Left ventricle myocardium inferior (tissue), 1 donor: ENCODE measurements around the gene FUT6. TPM values are rescaled to one million over a fixed set of nuclear protein-coding genes. Genes with fewer than 3 reads are reported as not detected.

Experiments
- DNase-seq: peaks from one replicate; pipeline ENCODE4 v3.0.0-alpha.2; 2020
- H3K27ac ChIP-seq: fragments of 200-600 bp; replicated peaks from 2 replicates; pipeline ENCODE4 v1.8.0; 2021
- H3K27me3 ChIP-seq: fragments of 200-600 bp; 2 replicates; pipeline ENCODE4 v1.8.0; 2021; ENCODE audit warnings: low read depth
- H3K36me3 ChIP-seq: fragments of 200-600 bp; 2 replicates; pipeline ENCODE4 v1.8.0; 2021
- H3K4me1 ChIP-seq: fragments of 200-600 bp; 2 replicates; pipeline ENCODE4 v1.8.0; 2021
- H3K4me3 ChIP-seq: fragments of 200-600 bp; 2 replicates; pipeline ENCODE4 v1.8.0; 2021; ENCODE audit warnings: mild to moderate bottlenecking, moderate library complexity
- H3K9me3 ChIP-seq: fragments of 200-600 bp; replicated peaks from 2 replicates; pipeline ENCODE4 v1.8.0; 2021
- intact Hi-C: fragments of 100-400 bp; cut with micrococcal nuclease; formaldehyde crosslinking; loops from one replicate; pipeline ENCODE4 v1.11.0; 2022
- total RNA-seq: library from RNA; stranded (reverse); fragmentation: NEBNext Ultra II Directional; extraction: Animal tissue kit (Norgen Biotek cat#: 25700); gene quantifications from one replicate; pipeline ENCODE4 v1.2.1, GENCODE V29; 2021
- TF ChIP-seq, protein P1 (sequence below): fragments of 200-600 bp; IDR thresholded peaks from 2 replicates; pipeline ENCODE4 v1.8.0; 2021; ENCODE audit warnings: antibody characterized with exemption, mild to moderate bottlenecking, borderline replicate concordance
- donor health status: DM: no; HTN: yes; CAD: no; lungs with severe emphysema.

Gene FUT6
- total RNA-seq, 1 donor from 2014 or later = not detected

DNA sequence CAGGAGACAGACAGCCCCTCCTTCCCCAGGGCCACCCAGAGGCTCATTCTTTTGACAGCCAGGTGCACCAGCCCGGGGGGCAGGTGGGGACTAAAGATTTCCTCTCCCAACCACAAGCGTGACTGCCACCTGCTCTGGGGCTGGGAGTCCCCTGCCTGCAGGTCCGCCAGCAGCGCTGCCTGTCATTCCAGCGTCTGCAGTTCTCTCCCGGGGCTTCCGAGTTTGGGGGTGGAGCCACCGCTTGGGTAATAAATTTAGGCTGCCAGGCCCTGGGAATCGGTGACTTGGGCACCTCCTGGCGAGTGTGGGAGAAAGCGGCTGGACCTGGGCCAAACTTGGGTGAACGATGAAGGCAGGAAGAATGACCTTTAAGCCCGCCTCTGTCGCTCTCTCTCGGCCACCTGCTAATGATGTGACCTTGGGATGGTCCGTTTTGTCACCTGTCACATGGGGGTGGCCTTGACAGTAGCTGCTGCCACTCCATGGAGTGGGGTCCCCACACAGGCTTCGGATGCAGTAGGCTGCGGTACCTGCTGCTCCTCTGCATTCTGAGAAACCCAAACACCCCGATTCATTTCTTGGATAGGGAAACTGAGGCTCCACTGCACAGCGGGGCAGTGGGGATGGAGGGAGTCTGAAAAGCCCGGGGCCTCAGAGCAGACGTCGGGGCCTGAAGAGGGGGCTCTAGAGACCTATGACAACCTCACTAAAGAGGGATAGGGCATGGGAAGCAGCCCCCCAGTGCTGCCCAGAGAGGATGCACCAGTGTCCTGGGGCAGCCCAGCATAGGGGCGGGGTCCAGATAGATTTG is 12.8 kb downstream of the FUT6 start:
- peak overlapping the region; percentile 79 for H3K27ac ChIP-seq
- peaks cover 31% of the 10 kb centered on the region for H3K4me1 ChIP-seq
- TF ChIP-seq, protein P1, sequence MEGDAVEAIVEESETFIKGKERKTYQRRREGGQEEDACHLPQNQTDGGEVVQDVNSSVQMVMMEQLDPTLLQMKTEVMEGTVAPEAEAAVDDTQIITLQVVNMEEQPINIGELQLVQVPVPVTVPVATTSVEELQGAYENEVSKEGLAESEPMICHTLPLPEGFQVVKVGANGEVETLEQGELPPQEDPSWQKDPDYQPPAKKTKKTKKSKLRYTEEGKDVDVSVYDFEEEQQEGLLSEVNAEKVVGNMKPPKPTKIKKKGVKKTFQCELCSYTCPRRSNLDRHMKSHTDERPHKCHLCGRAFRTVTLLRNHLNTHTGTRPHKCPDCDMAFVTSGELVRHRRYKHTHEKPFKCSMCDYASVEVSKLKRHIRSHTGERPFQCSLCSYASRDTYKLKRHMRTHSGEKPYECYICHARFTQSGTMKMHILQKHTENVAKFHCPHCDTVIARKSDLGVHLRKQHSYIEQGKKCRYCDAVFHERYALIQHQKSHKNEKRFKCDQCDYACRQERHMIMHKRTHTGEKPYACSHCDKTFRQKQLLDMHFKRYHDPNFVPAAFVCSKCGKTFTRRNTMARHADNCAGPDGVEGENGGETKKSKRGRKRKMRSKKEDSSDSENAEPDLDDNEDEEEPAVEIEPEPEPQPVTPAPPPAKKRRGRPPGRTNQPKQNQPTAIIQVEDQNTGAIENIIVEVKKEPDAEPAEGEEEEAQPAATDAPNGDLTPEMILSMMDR = peak; percentile 26
- H3K27me3 ChIP-seq = peaks cover 53% of the 10 kb centered on the region
- H3K4me3 ChIP-seq = peak overlapping the region; percentile 61
- H3K9me3 ChIP-seq = no peaks in the 10 kb centered on the region
- H3K36me3 ChIP-seq = no peaks in the 10 kb centered on the region
- intact Hi-C loops = no loop called here
- peak; percentile 66 for DNase-seq

DNA sequence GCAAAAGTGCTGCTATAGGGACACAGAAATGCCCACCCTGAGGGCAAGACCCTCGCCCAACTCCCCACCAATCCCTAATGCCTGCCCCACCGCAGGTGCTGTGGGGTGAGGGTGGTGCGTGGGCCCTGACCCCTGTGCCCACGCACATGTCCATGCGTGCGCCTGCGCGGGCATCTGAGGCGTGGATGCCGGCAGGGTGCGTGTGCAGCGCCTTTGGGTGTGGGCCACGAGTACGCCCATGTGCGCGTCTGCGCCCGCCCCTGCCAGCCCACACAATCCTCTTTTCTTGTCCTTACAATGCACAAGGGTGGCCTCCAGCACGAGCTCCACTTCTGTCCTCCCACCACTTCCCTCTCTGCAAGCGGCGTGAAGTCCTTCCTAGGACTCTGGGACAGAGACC is 14.3 kb downstream of the FUT6 start:
- H3K4me3 ChIP-seq = no peak overlapping the region
- no peaks in the 10 kb centered on the region for H3K9me3 ChIP-seq
- intact Hi-C loops = no loop called here
- peaks cover 34% of the 10 kb centered on the region for H3K4me1 ChIP-seq
- peaks cover 44% of the 10 kb centered on the region for H3K27me3 ChIP-seq
- TF ChIP-seq, protein P1 = no peak
- H3K27ac ChIP-seq = no peak overlapping the region
- DNase-seq = no peak
- no peaks in the 10 kb centered on the region for H3K36me3 ChIP-seq

DNA sequence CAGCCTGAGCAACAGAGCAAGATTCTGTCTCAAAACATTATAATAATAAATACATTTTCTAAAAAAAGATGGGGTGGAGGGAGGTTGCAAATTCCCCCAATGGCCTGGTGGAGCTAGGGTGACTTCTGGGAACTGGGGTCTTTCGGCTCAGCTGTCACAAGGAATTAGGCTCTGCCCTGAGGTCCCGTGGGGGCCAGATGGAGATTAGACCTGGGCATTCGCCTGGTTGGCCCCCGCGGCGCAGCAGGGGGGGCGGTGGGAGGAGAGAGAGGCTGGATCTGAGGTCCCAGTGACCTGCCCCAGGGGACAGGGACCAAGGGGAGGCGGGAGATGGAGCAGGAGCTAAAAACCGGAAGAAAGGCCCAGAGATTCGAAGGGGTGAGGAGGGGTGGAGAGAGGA is 14.8 kb downstream of the FUT6 start:
- Histone ChIP-seq H3K27ac (no peak overlapping the region), H3K4me3 (no peak overlapping the region), H3K9me3 (no peaks in the 10 kb centered on the region), H3K27me3 (peaks cover 39% of the 10 kb centered on the region), H3K36me3 (no peaks in the 10 kb centered on the region), H3K4me1 (peaks cover 34% of the 10 kb centered on the region)
- no peak for DNase-seq
- TF ChIP-seq, protein P1 = no peak
- intact Hi-C loops = no loop called here

DNA sequence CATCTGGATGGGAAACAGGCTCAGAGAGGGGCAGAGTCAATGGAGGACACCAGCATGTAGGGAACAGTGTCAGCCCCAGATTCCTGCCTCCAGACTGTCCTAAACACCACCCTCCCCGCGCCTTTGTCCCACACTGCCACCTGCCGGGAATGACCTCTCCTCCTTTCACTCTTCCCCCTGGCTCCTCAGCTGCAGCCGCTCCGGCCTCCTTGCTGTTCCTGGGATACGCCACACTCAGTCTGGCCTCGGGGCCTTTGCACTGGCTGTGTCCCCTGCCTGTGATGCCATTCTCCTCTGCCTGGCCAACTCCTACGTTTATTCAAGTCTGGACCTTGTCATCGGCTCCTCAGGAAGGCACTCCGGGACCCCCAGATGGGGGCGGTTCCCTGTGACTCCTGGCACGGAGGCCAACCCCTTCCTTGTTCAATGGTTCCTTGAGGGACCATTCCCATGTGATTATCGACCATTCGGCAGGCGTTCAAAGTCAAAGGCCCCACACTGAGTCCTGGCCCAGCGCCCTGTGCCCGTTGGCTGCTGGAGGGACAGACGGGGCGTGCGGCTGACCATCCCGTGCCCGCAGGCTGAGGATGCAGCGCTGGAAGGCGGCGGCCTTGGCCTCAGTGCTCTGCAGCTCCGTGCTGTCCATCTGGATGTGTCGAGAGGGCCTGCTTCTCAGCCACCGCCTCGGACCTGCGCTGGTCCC is 15.8 kb downstream of the FUT6 start:
- H3K4me3 ChIP-seq = no peak overlapping the region
- H3K36me3 ChIP-seq = no peaks in the 10 kb centered on the region
- no peak for DNase-seq
- TF ChIP-seq, protein P1 = no peak
- H3K4me1 ChIP-seq = peaks cover 25% of the 10 kb centered on the region
- intact Hi-C loops = no loop called here
- H3K9me3 ChIP-seq = no peaks in the 10 kb centered on the region
- peaks cover 29% of the 10 kb centered on the region for H3K27me3 ChIP-seq
- no peak overlapping the region for H3K27ac ChIP-seq

DNA sequence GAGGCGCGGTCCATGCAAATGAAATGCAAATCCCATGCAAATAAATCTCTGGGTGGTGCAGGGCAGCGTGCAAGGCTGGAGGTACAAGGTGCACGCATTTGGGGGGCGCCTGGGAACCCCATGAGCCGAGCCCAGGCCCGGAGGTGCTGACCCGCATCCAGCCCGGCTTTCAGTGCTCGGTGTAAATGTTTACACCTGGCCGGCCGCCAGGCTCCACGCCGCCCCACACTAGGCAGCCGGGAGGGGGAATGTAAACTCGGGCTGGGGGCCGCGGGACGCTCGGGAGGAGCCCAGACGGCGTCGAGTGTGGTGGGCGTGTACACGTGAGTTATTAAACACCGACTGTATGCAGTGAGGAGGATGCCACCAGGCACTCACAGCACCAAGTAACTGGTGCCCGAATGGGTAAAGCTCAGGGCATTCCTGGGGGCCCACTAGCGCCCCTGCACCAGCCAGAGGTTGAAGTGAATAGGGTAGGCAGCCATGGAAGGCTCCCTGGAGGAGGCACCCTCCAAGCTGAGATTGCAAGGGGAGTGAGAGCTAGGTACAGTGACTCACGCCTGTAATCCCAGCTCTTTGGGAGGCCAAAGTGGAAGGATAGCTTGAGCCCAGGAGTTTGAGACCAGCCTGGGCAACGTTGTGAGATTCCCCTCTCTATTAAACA is 17.2 kb downstream of the FUT6 start:
- DNase-seq = no peak

More for the DNA sequence above, 17.2 kb downstream of the FUT6 start:
- Histone ChIP-seq H3K27ac (no peak overlapping the region), H3K27me3 (peaks cover 17% of the 10 kb centered on the region), H3K4me1 (peaks cover 13% of the 10 kb centered on the region), H3K9me3 (no peaks in the 10 kb centered on the region), H3K36me3 (no peaks in the 10 kb centered on the region), H3K4me3 (no peak overlapping the region)
- TF ChIP-seq, protein P1 = no peak
- intact Hi-C loops = no loop called here
